HG02642 (cell line): ENCODE results near the gene NMRAL1.

ENCODE experiments used
- ATAC-seq: cut with Tn5 transposase; IDR thresholded peaks from one replicate; pipeline ENCODE4 v1.9.1; 2021; ENCODE audit warnings: mild to moderate bottlenecking; ENCODE audit not compliant: unreplicated experiment, poor library complexity

Gene NMRAL1

DNA sequence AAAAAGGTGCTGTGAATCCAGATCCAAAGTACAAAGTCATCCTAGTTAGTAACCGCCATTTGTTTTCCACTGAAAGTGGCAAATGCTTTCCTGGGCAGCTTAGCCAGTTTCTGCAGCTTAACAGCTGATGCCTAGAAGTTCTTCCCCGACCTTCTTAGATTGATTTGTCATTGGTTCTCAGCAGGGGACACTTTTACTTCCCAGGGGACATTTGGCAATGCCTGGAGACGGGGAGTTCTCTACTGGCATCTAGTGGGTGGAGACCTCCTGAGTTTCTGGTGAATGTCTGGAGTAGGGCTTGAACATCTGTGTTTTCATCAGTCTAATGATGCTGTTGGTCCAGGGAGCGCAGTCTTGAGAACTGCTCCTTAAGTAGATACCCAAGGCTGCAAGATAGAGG, 41.2 kb downstream of the NMRAL1 start:
- no peak for ATAC-seq

DNA sequence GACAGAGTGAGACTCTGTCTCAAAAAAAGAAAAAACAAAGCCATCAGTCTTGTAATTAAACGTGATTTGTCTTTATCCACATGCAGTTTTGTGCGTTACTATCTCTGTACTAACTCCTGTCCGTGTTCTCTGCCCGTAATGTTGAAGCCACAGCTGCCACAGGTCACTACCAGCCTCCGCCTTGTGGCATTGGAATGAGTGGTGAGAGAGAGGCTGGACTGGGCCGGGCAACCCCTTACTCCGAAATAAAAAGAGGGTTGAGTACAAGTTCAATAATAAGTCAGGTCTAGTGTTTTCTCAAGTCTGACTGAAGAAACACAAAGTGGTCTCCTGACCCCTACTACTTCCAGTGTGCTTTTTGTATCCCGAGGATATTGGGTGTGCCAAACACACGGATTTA, 43.4 kb downstream of the NMRAL1 start:
- no peak for ATAC-seq

DNA sequence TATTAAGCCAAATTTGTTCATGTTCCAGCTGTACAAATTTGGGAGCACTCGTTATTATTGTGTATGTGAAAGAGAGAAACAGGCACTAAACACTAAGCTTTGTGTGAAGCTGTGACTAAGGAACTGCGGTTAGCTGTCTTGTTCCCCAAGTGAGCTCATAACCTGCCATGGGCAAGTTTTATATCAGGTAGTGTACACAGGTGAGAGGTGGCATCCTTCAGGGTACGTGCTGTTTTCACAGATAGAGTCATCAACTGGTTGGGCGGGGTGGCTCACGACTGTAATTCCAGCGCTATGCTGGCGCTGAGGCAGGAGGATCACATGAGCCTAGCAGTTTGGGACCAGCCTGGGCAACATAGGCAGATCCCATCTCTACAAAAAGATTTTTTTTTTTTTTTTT, 45.9 kb downstream of the NMRAL1 start:
- no peak for ATAC-seq

DNA sequence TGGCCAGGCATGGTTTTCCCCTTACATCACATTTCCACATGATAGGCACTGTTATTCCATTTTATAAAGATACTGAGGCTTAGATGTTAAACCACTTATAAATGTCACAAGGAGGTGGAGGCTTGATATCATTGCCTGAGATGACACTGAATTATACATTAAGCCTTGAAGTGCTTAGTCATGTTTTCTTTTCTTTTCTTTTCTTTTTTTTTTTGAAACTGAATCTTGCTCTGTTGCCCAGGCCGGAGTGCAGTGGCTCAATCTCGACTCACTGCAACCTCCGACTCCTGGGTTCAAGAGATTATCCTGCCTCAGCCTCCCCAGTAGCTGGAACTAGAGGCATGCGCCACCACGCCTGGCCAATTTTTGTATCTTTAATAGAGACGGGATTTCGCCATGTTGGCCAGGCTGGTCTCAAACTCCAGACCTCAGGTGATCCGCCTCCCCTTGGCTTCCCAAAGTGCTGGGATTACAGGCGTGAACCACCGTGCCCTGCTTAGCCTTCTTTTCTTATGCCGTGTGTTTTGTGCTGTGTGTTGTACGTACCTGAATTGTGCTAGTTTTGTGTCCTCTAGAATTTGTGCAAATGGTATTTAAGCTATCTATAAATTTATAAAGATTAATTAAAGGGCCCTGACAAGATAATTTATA, 47.6 kb downstream of the NMRAL1 start:
- no peak for ATAC-seq

DNA sequence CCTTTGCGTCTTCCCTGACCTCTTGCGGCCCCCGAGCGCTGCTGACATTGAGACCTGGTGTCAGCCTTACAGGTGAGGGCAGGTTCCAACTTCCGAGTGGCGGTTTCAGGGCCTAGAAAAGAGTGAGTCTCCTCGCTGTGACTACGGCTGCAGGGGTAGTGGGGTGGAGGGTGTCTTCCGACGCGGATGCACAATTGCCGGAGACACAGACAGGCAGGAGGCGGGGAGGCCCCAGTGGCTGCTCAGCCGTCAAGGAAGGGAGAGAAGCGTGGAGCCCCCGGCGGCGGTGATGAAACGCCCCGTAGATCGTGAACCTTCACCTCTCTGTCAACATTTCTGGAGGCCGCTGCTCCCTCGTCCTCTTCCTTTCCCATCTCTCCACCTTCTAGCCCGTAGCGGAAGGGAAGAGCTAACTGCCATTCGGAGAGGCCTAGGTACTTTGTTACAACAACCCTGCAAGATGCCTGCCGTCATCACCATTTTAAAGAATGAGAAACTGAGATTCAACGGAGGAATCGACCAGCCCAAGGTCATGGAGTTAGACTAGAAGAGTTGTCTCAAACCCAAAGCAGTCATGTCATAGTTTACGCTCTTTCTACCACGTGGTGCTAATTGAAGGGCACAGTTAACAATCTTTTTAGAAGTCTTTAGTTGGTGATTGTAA, 48.3 kb downstream of the NMRAL1 start:
- ATAC-seq: peak; percentile 28

DNA sequence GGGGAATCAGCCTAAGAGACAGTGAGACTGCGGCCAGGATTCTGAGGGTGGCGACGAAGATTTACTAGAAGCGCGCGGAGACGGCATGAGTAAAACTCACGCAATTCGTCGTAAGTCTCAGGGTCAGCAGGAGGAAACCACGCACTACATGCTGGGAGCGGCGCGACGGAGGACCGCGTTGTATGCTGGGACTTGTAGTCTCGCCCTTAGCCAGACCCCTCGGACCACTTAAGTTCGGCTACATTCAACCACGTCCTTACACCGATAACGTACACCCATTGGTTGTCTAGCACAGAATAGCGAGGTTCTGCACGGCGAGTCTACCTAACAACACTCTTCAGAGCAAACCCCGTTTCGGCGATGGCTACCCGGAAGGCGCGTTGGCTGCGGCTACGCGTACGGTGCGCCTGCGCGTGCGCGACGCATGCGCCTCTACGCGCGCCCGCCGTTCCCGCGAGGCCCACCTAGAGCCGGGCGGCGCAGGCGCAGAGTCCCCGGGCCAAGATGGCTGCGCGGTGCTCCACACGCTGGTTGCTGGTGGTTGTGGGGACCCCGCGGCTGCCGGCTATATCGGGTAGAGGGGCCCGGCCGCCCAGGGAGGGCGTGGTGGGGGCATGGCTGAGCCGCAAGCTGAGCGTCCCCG, 48.9 kb downstream of the NMRAL1 start, which contains the start of gene DNAJA3:
Gene DNAJA3, plus strand, starts transcription at position 491 of the 643 bp plus-strand sequence. Its CDS starts 14 bp downstream, at position 505.
- ATAC-seq: peak; percentile 89

DNA sequence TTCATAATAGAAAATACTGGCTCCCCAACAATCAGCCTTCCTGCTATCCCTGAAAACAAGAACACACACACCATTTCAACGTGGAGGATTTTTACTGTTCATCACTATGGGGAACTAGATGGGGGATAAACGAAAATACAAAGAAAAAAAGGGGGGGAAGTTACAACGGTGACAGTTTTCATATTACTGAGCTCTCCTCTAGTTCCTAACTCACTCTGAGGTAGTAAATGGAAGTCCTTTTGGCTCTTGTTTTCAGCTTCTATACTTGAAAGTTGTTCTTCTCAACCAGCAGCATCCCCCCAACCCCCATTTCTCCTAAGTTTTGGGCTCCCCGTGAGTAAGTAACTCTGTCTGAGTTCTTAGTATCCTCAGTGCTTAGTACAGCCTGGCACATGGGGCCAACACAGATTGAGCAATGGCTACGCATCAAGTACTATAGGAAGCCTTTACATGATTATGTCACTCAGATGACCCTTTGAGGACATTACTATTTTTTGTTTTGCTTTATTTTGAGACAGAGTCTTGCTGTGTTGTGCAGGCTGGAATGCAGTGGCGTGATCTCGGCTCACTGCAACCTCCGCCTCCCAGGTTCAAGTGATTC, 53.8 kb downstream of the NMRAL1 start:
- no peak for ATAC-seq

DNA sequence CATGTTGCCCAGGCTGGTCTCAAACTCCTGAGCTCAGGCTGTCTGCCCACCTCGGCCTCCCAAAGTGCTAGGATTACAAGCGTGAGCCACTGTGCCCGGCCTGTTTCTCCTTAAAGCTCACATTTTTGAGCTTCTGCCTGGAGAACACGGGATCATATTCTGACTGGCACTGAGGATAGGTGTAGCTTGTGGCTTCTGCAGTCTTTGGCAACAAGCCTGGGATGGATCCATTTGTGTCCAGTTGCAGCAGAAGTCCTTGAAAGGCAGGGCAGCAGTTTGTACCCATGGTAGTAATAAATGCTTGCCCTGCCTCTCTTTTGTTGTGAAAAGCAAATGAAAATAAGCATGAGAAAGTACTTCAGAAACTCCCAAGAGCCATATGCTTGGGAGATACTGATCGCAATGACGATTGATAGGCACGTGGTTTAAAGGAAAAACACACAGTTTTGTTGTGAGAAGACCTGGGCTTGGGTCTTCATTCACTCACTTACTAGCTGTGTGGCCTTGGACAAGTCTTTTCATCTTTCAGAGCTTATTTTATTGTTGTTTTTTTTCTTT, 54.9 kb downstream of the NMRAL1 start:
- ATAC-seq: no peak

DNA sequence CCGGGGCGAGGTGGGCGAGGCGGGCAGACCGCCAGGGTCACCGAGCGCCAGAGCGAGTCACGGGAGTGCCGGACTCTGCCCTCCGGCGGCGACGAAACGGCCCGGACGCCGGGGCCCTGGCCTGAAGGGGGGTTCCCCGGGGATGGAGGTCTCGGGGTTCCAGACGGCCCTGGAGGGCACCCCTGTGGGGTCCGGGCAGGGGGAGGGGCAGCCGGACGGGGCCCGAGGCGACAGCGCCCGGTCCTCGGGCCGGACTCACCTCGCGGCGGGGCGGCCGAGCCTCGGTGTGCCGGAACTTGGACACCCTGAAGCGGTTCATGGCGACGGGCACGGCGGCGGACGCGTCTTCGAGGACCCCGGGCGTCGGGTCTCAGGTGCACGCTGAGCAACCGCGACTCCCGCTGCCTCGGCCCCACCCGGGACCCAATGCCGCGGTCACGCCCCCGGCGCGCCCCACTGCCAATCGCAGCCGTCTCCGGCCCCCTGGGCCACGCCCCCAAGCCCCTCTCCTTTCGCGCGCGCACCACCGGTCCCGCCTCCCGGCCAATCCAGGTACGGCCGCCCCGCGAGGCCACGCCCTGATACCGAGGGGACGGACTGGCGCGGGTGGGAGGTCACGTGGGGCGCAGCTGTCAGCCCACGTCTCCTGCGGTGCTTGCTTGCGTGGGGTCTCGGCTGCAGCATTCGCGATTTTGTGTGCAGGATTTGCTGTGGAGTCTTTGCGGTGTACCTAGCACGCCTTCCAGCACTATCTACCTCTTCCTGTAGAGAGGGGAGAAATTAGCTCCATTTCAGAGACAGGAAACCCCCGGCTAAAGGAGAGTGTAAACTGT, 58.0 kb downstream of the NMRAL1 start, which contains the start of gene CORO7:
Gene CORO7, minus strand, starts transcription at position 397 of the 833 bp plus-strand sequence. Its CDS starts 78 bp downstream, at position 319.
- ATAC-seq: peak; percentile 77

DNA sequence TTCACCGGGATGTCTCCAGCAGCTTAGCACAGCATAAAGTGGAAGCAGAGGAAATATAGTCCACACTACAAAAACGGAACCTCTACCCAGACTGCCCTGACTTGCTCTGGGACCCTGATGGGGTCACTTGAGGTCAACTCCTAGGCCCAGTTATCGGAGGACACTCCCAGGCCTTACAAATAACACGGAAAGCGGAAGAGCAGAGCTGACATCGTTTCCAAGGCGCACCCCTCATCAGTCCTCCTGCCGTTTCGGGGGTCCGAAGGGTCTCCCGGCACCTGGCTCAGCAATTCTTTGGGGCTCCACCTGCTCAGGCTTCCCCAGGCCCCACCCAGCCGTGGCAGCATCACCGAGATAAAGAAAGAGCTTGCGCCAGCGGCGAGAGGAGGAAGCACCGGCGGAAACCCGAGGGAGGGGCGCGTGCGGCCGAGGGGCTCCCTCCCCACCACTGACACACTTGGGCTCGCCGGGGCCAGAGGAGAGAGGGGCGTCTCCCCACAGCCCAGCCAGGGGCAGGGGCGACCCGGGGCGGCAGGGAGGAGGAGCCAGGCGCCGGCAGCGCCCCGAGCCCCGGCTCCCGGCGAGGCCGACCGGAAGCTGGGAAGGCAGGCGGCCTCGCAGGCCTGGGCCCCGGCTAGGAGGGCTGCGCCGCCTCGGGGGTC, 58.8 kb downstream of the NMRAL1 start:
- ATAC-seq: peak; percentile 14

DNA sequence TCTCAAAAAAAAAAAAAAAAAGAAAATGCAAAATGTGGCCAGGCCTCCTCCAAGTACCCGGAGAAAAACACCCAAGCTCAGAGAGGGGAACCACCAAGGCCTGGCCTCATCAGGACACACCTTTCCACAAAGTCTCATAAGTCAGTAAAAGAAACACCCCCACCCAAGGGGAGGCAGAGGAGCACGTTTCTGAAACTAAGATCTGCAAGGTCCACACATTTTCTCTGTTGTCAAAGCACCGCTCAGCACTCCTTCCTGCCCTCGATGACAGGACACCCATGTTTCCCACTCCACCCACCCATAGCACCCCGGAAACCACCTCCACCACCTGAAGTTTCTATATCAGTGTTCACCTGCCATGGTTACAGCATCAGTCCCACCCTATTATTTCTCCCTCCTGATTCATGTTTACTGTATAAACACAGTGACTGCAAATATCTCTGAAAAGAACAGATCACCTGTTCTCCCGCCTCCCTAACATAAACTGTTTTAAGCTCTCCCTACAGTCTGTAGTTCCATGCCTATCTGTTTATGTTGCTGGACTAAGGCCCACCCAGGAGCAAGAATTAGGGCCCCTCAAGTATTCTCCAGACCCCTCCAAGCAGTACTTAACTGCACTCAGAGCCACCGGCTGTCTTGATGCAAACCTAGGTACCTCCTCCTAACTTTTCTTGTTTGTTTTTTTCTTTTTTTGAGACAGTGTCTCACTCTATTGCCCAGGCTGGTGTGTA, 60.1 kb downstream of the NMRAL1 start:
- ATAC-seq: peak; percentile 55

DNA sequence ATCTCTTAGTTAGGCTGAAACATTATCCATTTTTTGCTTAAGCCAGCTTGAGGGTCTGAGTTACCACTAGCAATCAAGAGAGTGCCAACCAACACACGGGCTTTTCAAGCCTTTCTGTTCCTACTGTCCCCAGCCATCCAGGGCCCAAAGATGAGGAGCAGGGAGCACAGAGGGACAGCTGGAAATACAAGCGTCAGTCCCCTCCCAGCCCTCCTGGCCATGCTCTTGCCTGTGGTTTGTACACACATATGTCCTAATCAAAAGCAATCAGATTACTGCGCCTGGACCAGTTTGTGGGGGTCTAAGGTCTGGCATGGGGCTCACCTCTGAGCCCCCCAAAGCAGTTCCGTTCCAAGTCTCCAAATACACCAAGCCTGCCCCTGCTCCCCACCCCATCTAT, 61.6 kb downstream of the NMRAL1 start:
- no peak for ATAC-seq

DNA sequence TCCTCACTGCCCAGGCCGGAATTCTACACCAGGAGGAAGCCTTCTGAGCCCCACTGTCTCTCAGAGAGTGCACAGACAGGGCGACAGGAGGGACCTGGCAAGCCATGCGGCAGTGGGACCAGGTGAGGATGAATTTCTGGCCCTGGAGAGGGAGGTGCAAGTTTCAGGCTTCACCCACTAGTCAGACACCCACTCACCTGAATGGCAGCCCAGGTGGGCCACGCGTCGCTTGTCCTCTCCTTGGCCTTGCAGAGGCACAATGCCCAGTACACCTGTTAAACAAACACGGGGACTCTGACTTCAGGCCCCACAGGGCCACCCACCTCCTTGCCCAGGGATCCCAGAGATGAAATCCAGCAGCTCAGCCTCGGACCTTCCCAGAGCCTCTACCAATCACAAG, 62.3 kb downstream of the NMRAL1 start:
- ATAC-seq: no peak
